Stimulated activated CD8-positive, alpha-beta memory T cell treated with anti-CD3 and anti-CD28 coated beads, Interleukin-15, amount 100 ng/mL, for 1 hour (primary cell): ENCODE results near the gene MOCS2.

Experiments used
- DNase-seq: peaks from one replicate; pipeline ENCODE4 v3.0.0-alpha.2; 2020; ENCODE audit warnings: low read depth

MOCS2 gene

GRCh38 chr5:53092242-53092641 lies 17.3 kb downstream of the MOCS2 start:
- no peak for DNase-seq

- no peak for DNase-seq
These were observed 18.3 kb downstream of the MOCS2 start for GRCh38 chr5:53091289-53091688.

GRCh38 chr5:53090229-53090628 lies 19.3 kb downstream of the MOCS2 start:
- no peak for DNase-seq

- DNase-seq: no peak
These were observed 20.0 kb downstream of the MOCS2 start for GRCh38 chr5:53089481-53089991.

GRCh38 chr5:53087621-53088121 lies 21.9 kb downstream of the MOCS2 start:
- DNase-seq: no peak

GRCh38 chr5:53087171-53087570 lies 22.4 kb downstream of the MOCS2 start:
- no peak for DNase-seq

GRCh38 chr5:53084546-53085255 lies 24.9 kb downstream of the MOCS2 start:
- DNase-seq: no peak

- no peak for DNase-seq
These were observed 25.6 kb downstream of the MOCS2 start for GRCh38 chr5:53083927-53084326.

GRCh38 chr5:53080271-53080670 lies 29.3 kb downstream of the MOCS2 start:
- no peak for DNase-seq

GRCh38 chr5:53076014-53076583 lies 33.5 kb downstream of the MOCS2 start:
- DNase-seq: no peak

GRCh38 chr5:53073348-53073747 lies 36.2 kb downstream of the MOCS2 start:
- no peak for DNase-seq

- no peak for DNase-seq
These were observed 37.8 kb downstream of the MOCS2 start for GRCh38 chr5:53071738-53072137.

- no peak for DNase-seq
These were observed 38.3 kb downstream of the MOCS2 start for GRCh38 chr5:53071298-53071697.

- DNase-seq: no peak
These were observed 39.9 kb downstream of the MOCS2 start for GRCh38 chr5:53069626-53070025.

GRCh38 chr5:53068291-53068836 lies 41.2 kb downstream of the MOCS2 start:
- DNase-seq: no peak

GRCh38 chr5:53067641-53068040 lies 41.9 kb downstream of the MOCS2 start:
- no peak for DNase-seq

GRCh38 chr5:53066088-53066487 lies 43.5 kb downstream of the MOCS2 start:
- DNase-seq: no peak

- no peak for DNase-seq
These were observed 45.8 kb downstream of the MOCS2 start for GRCh38 chr5:53063791-53064190.

GRCh38 chr5:53063176-53063575 lies 46.4 kb downstream of the MOCS2 start:
- DNase-seq: no peak

- no peak for DNase-seq
These were observed 50.3 kb downstream of the MOCS2 start for GRCh38 chr5:53059281-53059680.

- DNase-seq: no peak
These were observed 54.2 kb downstream of the MOCS2 start for GRCh38 chr5:53055365-53055764.

- no peak for DNase-seq
These were observed 56.2 kb downstream of the MOCS2 start for GRCh38 chr5:53053364-53053763.

- DNase-seq: no peak
These were observed 57.1 kb downstream of the MOCS2 start for GRCh38 chr5:53052499-53052898.
